ENCODE results near the gene LUC7L3.

DNA sequence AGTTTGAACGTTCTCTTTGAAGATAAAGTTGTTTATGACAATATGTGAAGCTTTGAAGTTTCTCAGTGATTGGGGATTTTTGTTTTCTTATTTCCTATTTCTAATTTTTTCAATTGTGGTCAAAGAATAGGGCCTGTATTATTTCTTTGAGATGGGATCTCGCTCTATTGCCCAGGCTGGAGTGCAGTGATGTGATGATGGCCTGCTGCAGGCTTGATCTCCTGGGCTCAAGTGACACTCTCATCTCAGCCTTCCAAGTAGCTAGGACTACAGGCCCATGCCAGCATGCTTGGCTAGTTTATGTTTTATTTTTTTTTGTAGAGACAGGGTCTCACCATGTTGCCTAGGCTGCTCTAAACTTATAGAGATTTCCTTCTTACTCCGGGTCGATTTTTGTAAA lies 59.6 kb downstream of the LUC7L3 start:
- TF ChIP-seq, protein P1, sequence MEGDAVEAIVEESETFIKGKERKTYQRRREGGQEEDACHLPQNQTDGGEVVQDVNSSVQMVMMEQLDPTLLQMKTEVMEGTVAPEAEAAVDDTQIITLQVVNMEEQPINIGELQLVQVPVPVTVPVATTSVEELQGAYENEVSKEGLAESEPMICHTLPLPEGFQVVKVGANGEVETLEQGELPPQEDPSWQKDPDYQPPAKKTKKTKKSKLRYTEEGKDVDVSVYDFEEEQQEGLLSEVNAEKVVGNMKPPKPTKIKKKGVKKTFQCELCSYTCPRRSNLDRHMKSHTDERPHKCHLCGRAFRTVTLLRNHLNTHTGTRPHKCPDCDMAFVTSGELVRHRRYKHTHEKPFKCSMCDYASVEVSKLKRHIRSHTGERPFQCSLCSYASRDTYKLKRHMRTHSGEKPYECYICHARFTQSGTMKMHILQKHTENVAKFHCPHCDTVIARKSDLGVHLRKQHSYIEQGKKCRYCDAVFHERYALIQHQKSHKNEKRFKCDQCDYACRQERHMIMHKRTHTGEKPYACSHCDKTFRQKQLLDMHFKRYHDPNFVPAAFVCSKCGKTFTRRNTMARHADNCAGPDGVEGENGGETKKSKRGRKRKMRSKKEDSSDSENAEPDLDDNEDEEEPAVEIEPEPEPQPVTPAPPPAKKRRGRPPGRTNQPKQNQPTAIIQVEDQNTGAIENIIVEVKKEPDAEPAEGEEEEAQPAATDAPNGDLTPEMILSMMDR (IDR thresholded peaks at IDR 0.05; ENCODE audit: low read length) = no peak
- no peak for TF ChIP-seq EZH2 (optimal IDR thresholded peaks at IDR 0.05; ENCODE audit: low read depth, low read length)

Measured in MM.1S (cell line).